Measurements from ENCODE around the gene SH3RF3.

The SH3RF3 gene

GRCh38 chr2:109367683-109368082 is 238.7 kb downstream of the SH3RF3 start:
- no peak for DNase-seq

- DNase-seq: no peak
These were observed 239.8 kb downstream of the SH3RF3 start for GRCh38 chr2:109368798-109369197.

- DNase-seq: no peak
These were observed 240.7 kb downstream of the SH3RF3 start for GRCh38 chr2:109369671-109370191.

GRCh38 chr2:109370399-109371035 is 241.5 kb downstream of the SH3RF3 start:
- DNase-seq: no peak

- no peak for DNase-seq
These were observed 242.6 kb downstream of the SH3RF3 start for GRCh38 chr2:109371481-109372170.

- DNase-seq: no peak
These were observed 243.2 kb downstream of the SH3RF3 start for GRCh38 chr2:109372171-109372568.

GRCh38 chr2:109372614-109373013 is 243.6 kb downstream of the SH3RF3 start:
- no peak for DNase-seq

GRCh38 chr2:109373791-109374547 is 245.0 kb downstream of the SH3RF3 start:
- DNase-seq: no peak

- DNase-seq: no peak
These were observed 245.6 kb downstream of the SH3RF3 start for GRCh38 chr2:109374548-109375130.

GRCh38 chr2:109375131-109375561 is 246.1 kb downstream of the SH3RF3 start:
- DNase-seq: no peak

GRCh38 chr2:109375656-109376055 is 246.7 kb downstream of the SH3RF3 start:
- no peak for DNase-seq

GRCh38 chr2:109376115-109376514 is 247.1 kb downstream of the SH3RF3 start:
- DNase-seq: no peak

GRCh38 chr2:109376796-109377495 is 247.9 kb downstream of the SH3RF3 start:
- no peak for DNase-seq

GRCh38 chr2:109377976-109378375 is 249.0 kb downstream of the SH3RF3 start:
- no peak for DNase-seq

GRCh38 chr2:109378682-109379081 is 249.7 kb downstream of the SH3RF3 start:
- no peak for DNase-seq

GRCh38 chr2:109379507-109379906 is 250.5 kb downstream of the SH3RF3 start:
- no peak for DNase-seq

- no peak for DNase-seq
These were observed 251.7 kb downstream of the SH3RF3 start for GRCh38 chr2:109380502-109381326.

GRCh38 chr2:109381327-109381820 is 252.4 kb downstream of the SH3RF3 start:
- DNase-seq: no peak

- DNase-seq: no peak
These were observed 253.4 kb downstream of the SH3RF3 start for GRCh38 chr2:109382226-109382895.

GRCh38 chr2:109382951-109383350 is 253.9 kb downstream of the SH3RF3 start:
- peak; percentile 8 for DNase-seq

Measured in hematopoietic multipotent progenitor cell treated with erythropoietin and hydrocortisone succinate and interleukin-3 and kit ligand, for 4 days (in vitro differentiated cells).